HCT116 (cell line): ENCODE measurements around the gene HOXD11.

ENCODE experiments used
- CEBPB ChIP-seq: IDR thresholded peaks from 2 replicates; pipeline ENCODE4 v1.6.1; 2012; ENCODE audit warnings: low read depth
- CTCF ChIP-seq, 3 experiments: fragments of 200-600 bp in 1 of 3; sonication (generic) in 1 of 3; IDR thresholded peaks in 2 of 3; conservative IDR thresholded peaks in 1 of 3; 2 replicates each; pipeline ENCODE4 v1.5.1; 2012 to 2017; ENCODE audit warnings: low read depth in 2 of 3, low read length in 2 of 3, antibody characterized with exemption in 1 of 3, borderline replicate concordance in 1 of 3, control low read depth in 1 of 3, mild to moderate bottlenecking in 1 of 3, mixed read lengths in 1 of 3, mixed run types in 1 of 3, moderate library complexity in 1 of 3; ENCODE audit not compliant: insufficient read depth in 1 of 3
- EGR1 ChIP-seq: IDR thresholded peaks from 2 replicates; pipeline ENCODE4 v1.6.1; 2012; ENCODE audit warnings: low read depth
- POLR2A ChIP-seq: IDR thresholded peaks from 2 replicates; pipeline ENCODE4 v1.7.0; 2011; ENCODE audit warnings: borderline replicate concordance; ENCODE audit not compliant: insufficient read depth, insufficient read length; ENCODE audit errors: extremely low read depth
- POLR2AphosphoS5 ChIP-seq: IDR thresholded peaks from 2 replicates; pipeline ENCODE4 v1.6.1; 2011; ENCODE audit warnings: mild to moderate bottlenecking, low read depth, low read length, moderate library complexity
- SRF ChIP-seq: IDR thresholded peaks from 2 replicates; pipeline ENCODE4 v1.6.1; 2012; ENCODE audit warnings: low read depth
- ZFX ChIP-seq: fragments of 450-650 bp; IDR thresholded peaks from 2 replicates; pipeline ENCODE4 v1.6.1; 2017

- TF ChIP-seq CTCF (IDR thresholded peaks at IDR 0.05 in 2 of 3, conservative IDR thresholded peaks at IDR 0.05 in 1 of 3; ENCODE audit: borderline replicate concordance in 1 of 3, insufficient read depth in 1 of 3, low read depth in 2 of 3, low read length in 2 of 3) (no peak), EGR1 (no peak), ZFX (no peak), POLR2AphosphoS5 (no peak), POLR2A (no peak), SRF (no peak), CEBPB (no peak)
Measured at GRCh38 chr2:176109192-176109901, 2.3 kb downstream of the HOXD11 start.
